Measurements from ENCODE around the gene KIF12.

DNA sequence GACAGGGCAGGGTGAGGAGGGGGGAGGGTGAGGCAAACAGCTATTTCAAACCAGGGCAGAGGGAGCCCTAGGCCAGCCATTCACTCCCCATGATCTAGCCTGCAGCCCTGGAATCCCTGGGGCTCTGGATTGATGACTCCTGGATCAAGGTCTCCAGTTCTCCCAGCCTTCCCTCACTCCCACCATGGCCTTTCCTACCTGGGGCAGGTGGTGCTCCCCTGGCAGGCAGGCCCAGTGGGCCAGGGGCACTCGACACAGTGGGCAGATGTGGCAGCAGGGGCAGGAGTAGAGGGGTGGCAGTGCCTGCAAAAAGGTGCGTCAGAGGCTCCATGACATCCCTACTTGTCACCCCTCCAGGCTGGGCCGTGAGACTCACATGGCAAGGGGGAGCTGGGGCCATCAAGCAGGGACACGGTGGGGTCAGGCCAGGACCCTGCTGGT is 6.0 kb downstream of the KIF12 start:
- no peak for TF ChIP-seq ATF3 (CRISPR knock-in tag; IDR thresholded peaks at IDR 0.05)
- no peak for TF ChIP-seq CHD2 (IDR thresholded peaks at IDR 0.05; ENCODE audit: low read depth, low read length)
- no peak for TF ChIP-seq MAFF (IDR thresholded peaks at IDR 0.05; ENCODE audit: low read depth, low read length)
- no peak for TF ChIP-seq POLR2AphosphoS2 (IDR thresholded peaks at IDR 0.05; ENCODE audit: low read depth, low read length)
- no peak for TF ChIP-seq NFIC (IDR thresholded peaks at IDR 0.05; ENCODE audit: low read length)
- TF ChIP-seq DNMT3B (CRISPR knock-in tag; conservative IDR thresholded peaks at IDR 0.05), result no peak
- no peak for TF ChIP-seq CAMTA2 (CRISPR knock-in tag; IDR thresholded peaks at IDR 0.05; ENCODE audit: borderline replicate concordance)
- TF ChIP-seq ZNF225 (CRISPR knock-in tag; IDR thresholded peaks at IDR 0.05), result no peak
- TF ChIP-seq GTF2F1 (IDR thresholded peaks at IDR 0.05; ENCODE audit: low read length), result no peak
- TF ChIP-seq RFX5 (IDR thresholded peaks at IDR 0.05; ENCODE audit: low read depth, low read length), result no peak
